Stimulated activated CD8-positive, alpha-beta memory T cell treated with anti-CD3 and anti-CD28 coated beads, Interleukin-7, amount 100 ng/mL, for 48 hours (primary cell): Measurements from ENCODE around the gene MACC1.
"Not testable (repeated sequence)": the region's sequence is repeated elsewhere in the genome, so short reads cannot be mapped to it uniquely, and the experiment has no call there.

ENCODE experiments used
- DNase-seq, 2 donors: peaks; one replicate each; pipeline ENCODE4 v3.0.0-alpha.2; 2020; ENCODE audit warnings: low read depth in 1 of 2; ENCODE audit errors: extremely low read depth in 1 of 2

MACC1 gene

GRCh38 chr7:20208651-20209307, 8.4 kb downstream of the MACC1 start:
- no peak for DNase-seq

- not testable (repeated sequence) for DNase-seq
These were observed 9.4 kb downstream of the MACC1 start for GRCh38 chr7:20207811-20208210.

GRCh38 chr7:20206104-20206896, 10.9 kb downstream of the MACC1 start:
- no peak for DNase-seq

- no peak for DNase-seq
These were observed 13.9 kb downstream of the MACC1 start for GRCh38 chr7:20203316-20203715.

GRCh38 chr7:20201380-20201779, 15.8 kb downstream of the MACC1 start:
- DNase-seq, result no peak

GRCh38 chr7:20200971-20201370, 16.2 kb downstream of the MACC1 start:
- no peak for DNase-seq

GRCh38 chr7:20200361-20200760, 16.8 kb downstream of the MACC1 start:
- no peak for DNase-seq

GRCh38 chr7:20199015-20199737, 18.0 kb downstream of the MACC1 start:
- DNase-seq, result no peak

GRCh38 chr7:20198260-20198659, 18.9 kb downstream of the MACC1 start:
- DNase-seq, result no peak

- DNase-seq, result no peak
These were observed 19.3 kb downstream of the MACC1 start for GRCh38 chr7:20197837-20198236.

- no peak for DNase-seq
These were observed 19.9 kb downstream of the MACC1 start for GRCh38 chr7:20197125-20197748.

- DNase-seq, result no peak
These were observed 22.7 kb downstream of the MACC1 start for GRCh38 chr7:20194343-20194995.

- no peak for DNase-seq
These were observed 23.3 kb downstream of the MACC1 start for GRCh38 chr7:20193873-20194272.

- no peak for DNase-seq
These were observed 23.9 kb downstream of the MACC1 start for GRCh38 chr7:20193242-20193777.

GRCh38 chr7:20191391-20191869, 25.8 kb downstream of the MACC1 start:
- DNase-seq, result no peak

- DNase-seq, result no peak
These were observed 26.4 kb downstream of the MACC1 start for GRCh38 chr7:20190560-20191390.

- no peak for DNase-seq
These were observed 27.3 kb downstream of the MACC1 start for GRCh38 chr7:20189852-20190251.

GRCh38 chr7:20188567-20188966, 28.6 kb downstream of the MACC1 start:
- no peak for DNase-seq

GRCh38 chr7:20187850-20188249, 29.3 kb downstream of the MACC1 start:
- not testable (repeated sequence) for DNase-seq
